ENCODE measurements around the gene C4orf36.
A peak's percentile ranks its signal among the peaks of the same experiment; 100 is the strongest.

The C4orf36 gene, protein sequence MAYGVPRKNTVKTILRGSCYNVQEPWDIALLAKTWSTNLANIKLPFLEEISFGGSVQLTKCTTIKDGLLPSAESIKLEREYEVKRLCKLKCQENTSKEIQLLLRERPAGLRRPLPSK

GRCh38 chr4:86891762-86892635, at the start of gene C4orf36:
Gene C4orf36, minus strand, starts transcription at chr4:86892422. Its CDS starts 902 bp downstream, at chr4:86891520.
- FAIRE-seq, result no peak
- TF ChIP-seq CTCF (IDR thresholded peaks at IDR 0.05; ENCODE audit: insufficient read depth, missing control alignments), result no peak
- peak; percentile 25 for DNase-seq (ENCODE audit: insufficient read length, low spot score)

GRCh38 chr4:86940920-86941460, 48.8 kb upstream of the C4orf36 start:
- FAIRE-seq (no peak), DNase-seq (ENCODE audit: insufficient read length, low spot score) (no peak)
- no peak for TF ChIP-seq CTCF (IDR thresholded peaks at IDR 0.05; ENCODE audit: insufficient read depth, missing control alignments)

DNA sequence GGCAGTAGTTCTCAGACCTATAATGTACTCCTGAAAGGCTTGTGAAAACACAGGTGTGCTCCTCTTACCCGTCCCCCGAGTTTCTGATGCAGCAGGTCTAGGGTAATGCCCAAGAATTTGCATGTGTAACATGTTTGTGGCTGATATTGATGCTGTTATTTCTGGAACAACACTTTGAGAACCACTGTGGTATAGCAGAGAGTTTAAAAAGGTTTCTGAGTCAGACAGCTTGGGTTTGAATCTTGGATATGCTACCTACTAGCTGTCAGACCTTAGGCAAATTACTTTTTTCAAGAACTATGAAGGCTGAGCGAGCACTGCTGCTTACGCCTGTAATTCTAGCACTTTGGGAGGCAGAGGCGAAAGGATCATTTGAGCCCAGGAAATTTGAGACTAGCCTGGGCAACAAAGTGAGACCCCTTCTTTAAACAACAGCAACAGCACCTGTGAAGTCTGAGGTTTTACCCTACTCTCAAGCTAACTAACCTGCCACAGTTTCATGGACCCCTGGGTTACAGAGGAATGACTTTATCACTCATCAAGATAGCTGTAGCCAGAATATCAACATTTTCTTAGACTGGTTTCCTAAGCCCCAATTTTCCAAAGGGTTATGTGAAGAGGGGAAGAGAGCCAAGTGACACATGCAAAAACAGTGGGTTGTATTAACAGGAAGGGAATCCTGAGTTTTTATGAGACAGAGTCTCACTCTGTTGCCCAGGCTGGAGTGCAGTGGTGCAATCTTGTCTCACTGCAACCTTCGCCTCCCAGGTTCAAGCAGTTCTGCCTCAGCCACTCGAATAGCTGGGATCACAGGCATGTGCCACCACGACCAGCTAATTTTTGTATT, 47.7 kb upstream of the C4orf36 start:
- no peak for FAIRE-seq

DNA sequence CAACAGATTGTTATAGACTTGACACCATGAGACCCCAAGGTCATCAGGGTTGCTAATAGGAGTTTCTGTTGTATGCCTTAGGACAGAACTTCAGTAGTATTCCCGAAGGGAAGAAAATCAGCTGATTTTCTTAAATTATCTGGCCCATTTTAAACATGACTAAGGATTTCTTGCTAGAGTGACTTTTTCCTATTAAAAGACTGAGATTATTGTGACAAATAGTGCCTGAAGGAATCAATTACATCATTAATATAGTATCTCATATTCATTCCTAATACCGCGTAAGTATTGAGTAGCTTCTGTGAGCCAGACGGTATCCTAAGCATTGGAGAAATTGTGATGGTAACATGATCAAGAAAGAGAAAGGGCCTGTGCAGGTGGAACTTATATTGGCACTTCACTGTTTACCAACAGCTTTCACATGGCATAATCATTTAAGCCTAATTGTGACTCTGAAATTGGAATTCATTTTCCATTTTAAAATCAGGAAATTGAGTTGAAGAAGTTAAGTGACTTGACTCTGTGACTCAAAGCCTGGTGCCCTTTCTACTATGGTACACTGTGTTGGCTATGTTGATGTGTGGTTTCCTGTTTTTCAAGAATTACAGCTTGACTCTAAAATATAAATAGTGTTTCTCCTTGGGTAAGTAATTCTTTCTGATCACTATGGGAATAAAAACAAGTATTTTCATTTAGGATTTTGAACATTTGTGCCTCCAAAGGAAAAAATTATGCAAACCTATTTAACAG, 46.7 kb upstream of the C4orf36 start:
- FAIRE-seq, result no peak
- DNase-seq (ENCODE audit: insufficient read length, low spot score), result no peak
- no peak for TF ChIP-seq CTCF (IDR thresholded peaks at IDR 0.05; ENCODE audit: insufficient read depth, missing control alignments)

More for the DNA sequence above, 47.7 kb upstream of the C4orf36 start:
- TF ChIP-seq CTCF (IDR thresholded peaks at IDR 0.05; ENCODE audit: insufficient read depth, missing control alignments), result no peak
- DNase-seq (ENCODE audit: insufficient read length, low spot score), result no peak

DNA sequence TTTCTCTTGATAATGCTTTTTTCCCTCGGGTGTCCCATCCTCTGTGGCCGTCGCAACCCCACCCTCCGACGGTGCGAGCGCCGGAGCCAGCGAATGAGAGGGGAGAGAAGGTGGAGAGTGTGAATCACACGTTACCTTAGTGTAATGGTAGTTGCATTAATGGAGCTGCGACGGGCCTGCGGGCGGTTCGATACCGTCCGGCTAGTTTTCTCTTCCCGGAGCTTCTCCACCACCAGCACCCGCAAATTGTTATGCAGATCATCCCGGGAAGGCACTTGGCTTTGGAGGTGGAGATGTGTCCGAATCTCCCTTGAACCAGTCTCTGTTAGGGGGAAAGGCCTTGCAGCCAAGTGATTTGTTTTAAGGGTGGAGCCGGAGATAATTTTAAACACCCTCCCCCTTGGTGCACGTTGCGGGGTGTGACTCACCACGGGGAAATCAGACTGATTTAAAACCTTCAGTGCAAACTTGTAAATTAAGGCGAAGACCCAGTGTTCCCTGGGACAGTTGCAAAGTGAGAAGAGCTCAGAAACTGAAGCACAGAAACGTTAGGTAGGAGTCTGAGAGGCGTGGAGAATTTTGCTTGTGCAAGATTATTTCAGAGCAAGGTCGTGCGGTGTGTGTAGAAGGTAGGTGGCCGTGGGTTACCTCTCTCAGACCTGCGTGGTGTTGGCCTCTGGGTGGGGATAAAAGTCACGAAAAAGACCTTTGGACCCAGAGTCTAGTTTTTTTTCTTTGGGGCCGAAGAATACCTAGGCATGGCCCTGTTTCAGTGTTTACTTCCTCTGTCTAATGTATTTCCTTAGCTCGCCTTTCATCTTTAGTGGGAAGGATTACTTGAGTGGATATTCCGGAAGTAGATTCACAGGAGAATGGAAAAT, 43.9 kb upstream of the C4orf36 start:
- DNase-seq (ENCODE audit: insufficient read length, low spot score) (no peak), FAIRE-seq (no peak)
- no peak for TF ChIP-seq CTCF (IDR thresholded peaks at IDR 0.05; ENCODE audit: insufficient read depth, missing control alignments)

- DNase-seq (ENCODE audit: insufficient read length, low spot score) (no peak), FAIRE-seq (no peak)
- TF ChIP-seq CTCF (IDR thresholded peaks at IDR 0.05; ENCODE audit: insufficient read depth, missing control alignments), result no peak
These were observed 43.3 kb upstream of the C4orf36 start for GRCh38 chr4:86935566-86935852.

All from D721Med (cell line).